Body of pancreas (tissue), 4 donors: ENCODE data around the gene IP6K3. TPM values are rescaled to one million over a fixed set of nuclear protein-coding genes. Genes with fewer than 3 reads are reported as not detected.

Experiments used
- ATAC-seq: fragments of 150-250 bp; one replicate; pipeline ENCODE4 v1.9.1; 2016
- DNase-seq, 4 donors: peaks; one replicate each; pipeline ENCODE4 v3.0.0-alpha.2; 2019
- H3K27ac ChIP-seq, 4 donors: fragments of 200-600 bp; sonication (generic); 1 replicate in 3 of 4; 2 replicates in 1 of 4; pipeline versions ENCODE4 v1.5.1 to v1.6.1; 2016 to 2019; ENCODE audit warnings: mild to moderate bottlenecking in 1 of 4, mixed read lengths in 1 of 4, moderate library complexity in 1 of 4
- H3K27me3 ChIP-seq, 2 donors: fragments of 200-600 bp; sonication (generic); one replicate each; pipeline ENCODE4 v1.6.0; 2016; ENCODE audit warnings: mild to moderate bottlenecking in 1 of 2
- H3K36me3 ChIP-seq, 2 donors: fragments of 200-600 bp; sonication (generic); replicated peaks in 1 of 2; 2 replicates each; pipeline ENCODE4 v1.5.1; 2016; ENCODE audit warnings: low read depth in 2 of 2; ENCODE audit not compliant: insufficient read depth in 1 of 2
- H3K4me1 ChIP-seq: fragments of 200-600 bp; sonication (generic); one replicate; pipeline ENCODE4 v1.6.0; 2016
- H3K4me3 ChIP-seq, 2 donors: fragments of 200-600 bp; sonication (generic); 1 replicate in 1 of 2; 2 replicates in 1 of 2; pipeline ENCODE4 v1.5.1; 2016 to 2019
- H3K9me3 ChIP-seq, 3 donors: fragments of 200-600 bp; sonication (generic); 1 replicate in 2 of 3; 2 replicates in 1 of 3; pipeline ENCODE4 v1.5.1; 2016
- CTCF ChIP-seq, 7 experiments: fragments of 450-650 bp in 4 of 7; fragments of 200-600 bp in 3 of 7; sonication (generic) in 3 of 7; IDR thresholded peaks; one replicate each; pipeline ENCODE4 v1.5.1; 2016 to 2019; ENCODE audit warnings: antibody characterized with exemption in 7 of 7
- POLR2A ChIP-seq, 3 donors: fragments of 450-650 bp; IDR thresholded peaks; one replicate each; pipeline ENCODE4 v1.6.1; 2016; ENCODE audit warnings: antibody characterized with exemption in 3 of 3, mild to moderate bottlenecking in 2 of 3
- WGBS, 2 donors: methylation state at CpG; one replicate each; pipeline ENCODE4 v1.1.5; 2017; 5-methylcytosine and 5-hydroxymethylcytosine counted together
- intact Hi-C: fragments of 100-400 bp; cut with DNase I; formaldehyde crosslinking; loops from one replicate; pipeline ENCODE4 v1.15.1; 2023
- total RNA-seq, 2 donors: library from RNA; depleted of rRNA; stranded (reverse); fragments of >200 nt; gene quantifications; one replicate each; pipeline ENCODE4 v1.1.0, GENCODE V29; 2016

The IP6K3 gene
- total RNA-seq, 2 donors from 2014 or later = not detected

- no peak overlapping the region for H3K27ac ChIP-seq
- ATAC-seq = no peak
- no peaks in the 10 kb centered on the region for H3K9me3 ChIP-seq
- H3K4me3 ChIP-seq = no peak overlapping the region
- no peak for DNase-seq
- 87 to 88% methylated on average over 9 to 10 of the region's 10 CpGs for WGBS, 2 donors
- TF ChIP-seq CTCF (IDR thresholded peaks at IDR 0.05) = no peak
- TF ChIP-seq POLR2A (IDR thresholded peaks at IDR 0.05) = no peak
- H3K4me1 ChIP-seq = peaks cover 32% of the 10 kb centered on the region
- no peaks in the 10 kb centered on the region for H3K27me3 ChIP-seq
- H3K36me3 ChIP-seq = peaks cover 14 to 38% of the 10 kb centered on the region in 2 donors
- intact Hi-C loops = no loop called here
These were observed 37.2 kb upstream of the IP6K3 start for GRCh38 chr6:33783781-33784520.

- Histone ChIP-seq H3K4me3 (no peak overlapping the region), H3K27ac (no peak overlapping the region), H3K9me3 (no peaks in the 10 kb centered on the region), H3K27me3 (no peaks in the 10 kb centered on the region), H3K36me3 (peaks cover 14 to 51% of the 10 kb centered on the region in 2 donors), H3K4me1 (peaks cover 28% of the 10 kb centered on the region)
- 94 to 98% methylated on average over 4 to 5 of the region's 5 CpGs for WGBS, 2 donors
- TF ChIP-seq POLR2A (IDR thresholded peaks at IDR 0.05) (no peak), CTCF (IDR thresholded peaks at IDR 0.05) (no peak)
- DNase-seq (no peak), ATAC-seq (no peak)
- intact Hi-C loops = no loop called here
These were observed 35.9 kb upstream of the IP6K3 start for GRCh38 chr6:33782561-33782960.

- ATAC-seq (no peak), DNase-seq (no peak)
- Histone ChIP-seq H3K27me3 (no peaks in the 10 kb centered on the region), H3K4me1 (peaks cover 16% of the 10 kb centered on the region), H3K4me3 (no peak overlapping the region), H3K9me3 (no peaks in the 10 kb centered on the region), H3K36me3 (peaks cover 23 to 62% of the 10 kb centered on the region in 2 donors), H3K27ac (no peak overlapping the region)
- intact Hi-C loops = no loop called here
- no peak for TF ChIP-seq CTCF (IDR thresholded peaks at IDR 0.05)
- no peak for TF ChIP-seq POLR2A (IDR thresholded peaks at IDR 0.05)
- 77 to 78% methylated on average over 9 to 16 of the region's 16 CpGs for WGBS, 2 donors
These were observed 34.6 kb upstream of the IP6K3 start for GRCh38 chr6:33781131-33781975.

- ATAC-seq = no peak
- peaks cover 26 to 74% of the 10 kb centered on the region in 2 donors for H3K36me3 ChIP-seq
- H3K27ac ChIP-seq = no peak overlapping the region
These were observed 33.2 kb upstream of the IP6K3 start for GRCh38 chr6:33779895-33780294.

More at GRCh38 chr6:33779895-33780294, 33.2 kb upstream of the IP6K3 start:
- Histone ChIP-seq H3K27me3 (no peaks in the 10 kb centered on the region), H3K4me1 (peaks cover 2% of the 10 kb centered on the region), H3K4me3 (no peak overlapping the region), H3K9me3 (no peaks in the 10 kb centered on the region)
- WGBS, 2 donors = 89 to 92% methylated on average over 13 to 14 of the region's 14 CpGs
- DNase-seq = no peak
- intact Hi-C loops = no loop called here
- TF ChIP-seq CTCF (IDR thresholded peaks at IDR 0.05) = no peak
- TF ChIP-seq POLR2A (IDR thresholded peaks at IDR 0.05) = no peak
